ENCODE data around the gene PLB1.

- TF ChIP-seq CTCF (conservative IDR thresholded peaks at IDR 0.05) = no peak
- no peak for TF ChIP-seq ZFX (IDR thresholded peaks at IDR 0.05)
These were observed 123.6 kb downstream of the PLB1 start for GRCh38 chr2:28619213-28620196.
